K562 (cell line): ENCODE results near the gene OR12D2. TPM values are rescaled to one million over a fixed set of nuclear protein-coding genes. Genes with fewer than 3 reads are reported as not detected.

Experiments used
- ATAC-seq: fragments of 200-7000 bp; cut with Tn5 transposase; 3 replicates; pipeline ENCODE4 v1.9.1; 2020; ENCODE audit warnings: moderate library complexity
- BruUV-seq: library from RNA; stranded (reverse); fragments of 400-500 nt; replicated peaks from 2 replicates; lab custom pipeline; 2021; lab: Mats Ljungman, UMichigan
- CTCF ChIA-PET: fragments of 300-600 bp; formaldehyde crosslinking; extraction: SDS; loops from one replicate; lab custom pipeline; 2021; ENCODE audit warnings: low intra/inter-chr PET ratio; lab: Yijun Ruan, JAX
- POLR2A ChIA-PET: fragments of 300-600, 350-650 bp; sonication (Branson Sonifier 250); formaldehyde crosslinking; extraction: SDS; loops from one replicate; lab custom pipeline; 2021; ENCODE audit warnings: antibody characterized with exemption, inconsistent platforms; lab: Yijun Ruan, JAX
- DNase-seq, 4 experiments: peaks; one replicate each; pipeline versions ENCODE4 v3.0.0 to v3.0.0-alpha.2; 2011 to 2018; ENCODE audit warnings: low spot score in 3 of 4, mixed read lengths in 3 of 4; ENCODE audit errors: extremely low read depth in 1 of 4
- FAIRE-seq: peaks from 2 replicates; lab custom pipeline; 2011; peaks lifted over from hg19 to GRCh38; lab: Jason Lieb, UNC
- H2AFZ ChIP-seq: 2 replicates; pipeline ENCODE4 v1.6.0; 2011; ENCODE audit warnings: low read depth, low read length, control low read depth, inconsistent platforms
- H3K27ac ChIP-seq: fragments of 200-600 bp; 3 replicates; pipeline ENCODE4 v1.8.0; 2011; ENCODE audit warnings: low read depth, mild to moderate bottlenecking, control low read depth, inconsistent platforms, low read length, moderate library complexity, mixed read lengths; ENCODE audit errors: extremely low read depth
- H3K27me3 ChIP-seq, 2 experiments: fragments of 300-600 bp in 1 of 2; 2 replicates in 1 of 2; 3 replicates in 1 of 2; pipeline versions ENCODE4 v1.6.0 to v1.8.0; 2011; ENCODE audit warnings: inconsistent platforms in 2 of 2, low read length in 2 of 2, mild to moderate bottlenecking in 1 of 2, mixed read lengths in 1 of 2, moderate library complexity in 1 of 2; ENCODE audit not compliant: control insufficient read depth in 2 of 2, insufficient read depth in 2 of 2
- H3K36me3 ChIP-seq: fragments of 300-600 bp; 3 replicates; pipeline ENCODE4 v1.8.0; 2011; ENCODE audit warnings: mild to moderate bottlenecking, low read length, inconsistent platforms; ENCODE audit not compliant: control insufficient read depth, insufficient read depth
- H3K4me1 ChIP-seq, 2 experiments: fragments of 200-600 bp in 1 of 2; replicated peaks in 1 of 2; 2 replicates in 1 of 2; 3 replicates in 1 of 2; pipeline versions ENCODE4 v1.5.1 to v1.8.0; 2011; ENCODE audit warnings: inconsistent platforms in 2 of 2, low read length in 2 of 2, mild to moderate bottlenecking in 1 of 2, mixed read lengths in 1 of 2, moderate library complexity in 1 of 2; ENCODE audit not compliant: control insufficient read depth in 2 of 2, insufficient read depth in 2 of 2
- H3K4me2 ChIP-seq: 2 replicates; pipeline ENCODE4 v1.6.1; 2011; ENCODE audit warnings: low read length, control low read depth, inconsistent platforms, mixed read lengths; ENCODE audit not compliant: insufficient read depth
- H3K4me3 ChIP-seq: fragments of 200-600 bp; sonication (generic), shearing (Covaris generic); 2 replicates; pipeline ENCODE4 v1.5.1; 2016; ENCODE audit warnings: control low read depth, inconsistent platforms
- H3K79me2 ChIP-seq: fragments of 200-600 bp; 3 replicates; pipeline ENCODE4 v1.8.0; 2011; ENCODE audit warnings: low read length, inconsistent platforms; ENCODE audit not compliant: control insufficient read depth, insufficient read depth
- H3K9ac ChIP-seq, 2 experiments: 2 replicates each; pipeline versions ENCODE4 v1.6.0 to v1.6.1; 2011; ENCODE audit warnings: low read depth in 2 of 2, low read length in 2 of 2, control low read depth in 1 of 2, inconsistent platforms in 1 of 2, mild to moderate bottlenecking in 1 of 2, mixed read lengths in 1 of 2; ENCODE audit not compliant: insufficient read depth in 1 of 2
- H3K9me1 ChIP-seq: one replicate; pipeline ENCODE4 v1.6.0; 2011; ENCODE audit warnings: inconsistent platforms, mild to moderate bottlenecking, low read length, moderate library complexity; ENCODE audit not compliant: control insufficient read depth, insufficient read depth
- H3K9me3 ChIP-seq: replicated peaks from 2 replicates; pipeline ENCODE4 v1.5.1; 2011; ENCODE audit warnings: low read depth, low read length, inconsistent platforms; ENCODE audit not compliant: control insufficient read depth, insufficient read depth
- H4K20me1 ChIP-seq: replicated peaks from 2 replicates; pipeline ENCODE4 v1.6.1; 2011; ENCODE audit warnings: low read length, inconsistent platforms, mixed read lengths; ENCODE audit not compliant: control insufficient read depth, insufficient read depth
- ASH1L ChIP-seq: fragments of 450-650 bp; IDR thresholded peaks from 2 replicates; pipeline ENCODE4 v1.6.1; 2018; ENCODE audit warnings: borderline replicate concordance, mild to moderate bottlenecking, low read depth; ENCODE audit not compliant: partially characterized antibody
- CBFB ChIP-seq: sonication (generic); formaldehyde crosslinking; IDR thresholded peaks from 2 replicates; pipeline ENCODE4 v1.4.0; 2020; ENCODE audit warnings: mild to moderate bottlenecking, missing genetic modification reagents
- DLX4 ChIP-seq: fragments of 250-450 bp; sonication (Bioruptor Pico); IDR thresholded peaks from 2 replicates; pipeline ENCODE4 v1.6.1; 2021; ENCODE audit warnings: mild to moderate bottlenecking
- ESRRA ChIP-seq: fragments of 450-650 bp; IDR thresholded peaks from 2 replicates; pipeline ENCODE4 v1.6.1; 2014; ENCODE audit warnings: low read depth, mild to moderate bottlenecking, moderate library complexity, borderline replicate concordance
- POLR3A ChIP-seq: IDR thresholded peaks from 2 replicates; pipeline ENCODE4 v1.6.1; 2011; ENCODE audit warnings: borderline replicate concordance, mild to moderate bottlenecking, moderate library complexity; ENCODE audit not compliant: insufficient read length, insufficient read depth; ENCODE audit errors: extremely low read depth
- SIN3B ChIP-seq: fragments of 450-650 bp; IDR thresholded peaks from 2 replicates; pipeline ENCODE4 v1.6.1; 2017; ENCODE audit warnings: low read depth, mild to moderate bottlenecking, moderate library complexity
- ZNF354B ChIP-seq: fragments of 250-450 bp; sonication (Bioruptor Pico); IDR thresholded peaks from 2 replicates; pipeline ENCODE4 v1.4.0; 2020
- ZNF512 ChIP-seq: IDR thresholded peaks from 2 replicates; pipeline ENCODE4 v1.6.1; 2016; ENCODE audit warnings: missing genetic modification characterization, missing compliant biosample characterization
- in situ Hi-C: fragments of 300-500 bp; cut with MboI; formaldehyde crosslinking; loops from 4 replicates; pipeline ENCODE4 v1.15.0; 2018; ENCODE audit warnings: inconsistent platforms, mixed read lengths
- intact Hi-C: fragments of 100-400 bp; cut with micrococcal nuclease; formaldehyde crosslinking; loops from 2 replicates; pipeline ENCODE4 v1.14.2; 2022
- polyA plus RNA-seq, 8 experiments: library from polyadenylated mRNA; depleted of rRNA in 4 of 8; stranded (reverse) in 5 of 8; unstranded in 3 of 8; fragments of >200 nt; fragmentation: Nextera tagmentation in 2 of 8; fragmentation: Illumina TruSeq in 1 of 8; extraction: Ambion mirVana in 2 of 8; extraction: Trizol in 1 of 8; gene quantifications; 2 replicates each; pipeline versions ENCODE4 v1.2.1 to v1.2.3, GENCODE V29; 2011 to 2014; ENCODE audit warnings: inconsistent platforms in 1 of 8, missing spikeins in 1 of 8
- total RNA-seq, 7 experiments: library from RNA; depleted of rRNA in 6 of 7; stranded (reverse); fragments of >200 nt in 6 of 7; fragmentation: Illumina TruSeq in 2 of 7; extraction: Trizol in 2 of 7; gene quantifications; 2 replicates each; pipeline versions ENCODE4 v1.2.1 to v1.2.3, GENCODE V29; 2011 to 2021; ENCODE audit warnings: low replicate concordance in 1 of 7

The OR12D2 gene
- total and polyA plus RNA-seq, 9 of the 15 experiments (the other 6 are each of a cell fraction or from before 2014, with no cell fraction given) = not detected

GRCh38 chr6:29439006-29439405, 43.6 kb downstream of the OR12D2 start, which contains the start of gene OR10C1:
OR10C1 (plus strand) TSS chr6:29439306; CDS start chr6:29440016, 710 bp downstream.
- ATAC-seq (no peak), FAIRE-seq (no peak), DNase-seq (no peak)
- Histone ChIP-seq H3K27me3 (peaks cover 0 to 11% of the 10 kb centered on the region in 2 experiments; a peak in 3 of 5 replicates), H2AFZ (no peak within 1 kb of the TSS), H3K79me2 (no peaks in the 10 kb centered on the region), H3K4me2 (no peak within 1 kb of the TSS), H3K36me3 (no peaks in the 10 kb centered on the region), H3K27ac (no peak within 1 kb of the TSS), H3K9ac (no peak within 1 kb of the TSS), H4K20me1 (no peaks in the 10 kb centered on the region), H3K4me3 (no peak within 1 kb of the TSS), H3K4me1 (0 out of 5 replicates have a peak, but pooled peaks cover 0 to 3% of the 10 kb centered on the region in 2 experiments), H3K9me3 (no peaks in the 10 kb centered on the region), H3K9me1 (no peaks in the 10 kb centered on the region)
- BruUV-seq = no TSS peak
- in situ Hi-C loops = no loop called here
- TF ChIP-seq ZNF512 (tag) (no peak), ASH1L (no peak), SIN3B (no peak), DLX4 (CRISPR knock-in tag) (no peak), ESRRA (no peak), ZNF354B (CRISPR knock-in tag) (no peak), POLR3A (no peak), CBFB (CRISPR knock-in tag) (no peak)
- POLR2A ChIA-PET = no interaction called here
- intact Hi-C loops = loop anchor here (5.0 kb wide), 2 partner anchors 78 to 213 kb away; no protein-coding TSS in a partner anchor
- CTCF ChIA-PET = no interaction called here
